Chondrocyte (in vitro differentiated cells): Measurements from ENCODE around the gene SUPT7L. TPM values are rescaled to one million over a fixed set of nuclear protein-coding genes. Genes with fewer than 3 reads are reported as not detected.

Experiments used
- DNase-seq: peaks from one replicate; pipeline ENCODE4 v3.0.0; 2021; ENCODE audit warnings: mixed read lengths, low spot score
- H3K27ac Mint-ChIP-seq: one replicate; pipeline ENCODE4 v1.8.0; 2021; ENCODE audit warnings: mild to moderate bottlenecking, moderate library complexity, mixed read lengths; ENCODE audit not compliant: unreplicated experiment
- H3K27me3 Mint-ChIP-seq: 2 replicates; pipeline ENCODE4 v1.8.0; 2021; ENCODE audit warnings: low read depth, mixed read lengths
- H3K36me3 Mint-ChIP-seq: 2 replicates; pipeline ENCODE4 v1.8.0; 2021; ENCODE audit warnings: low read depth, mixed read lengths
- H3K4me1 Mint-ChIP-seq: 2 replicates; pipeline ENCODE4 v1.8.0; 2021; ENCODE audit warnings: low read depth, mild to moderate bottlenecking, mixed read lengths
- H3K4me3 Mint-ChIP-seq: one replicate; pipeline ENCODE4 v1.8.0; 2021; ENCODE audit warnings: mild to moderate bottlenecking, moderate library complexity, mixed read lengths; ENCODE audit not compliant: unreplicated experiment
- H3K9me3 Mint-ChIP-seq: 2 replicates; pipeline ENCODE4 v1.8.0; 2021; ENCODE audit warnings: low read depth, mixed read lengths
- total RNA-seq: library from RNA; stranded (reverse); gene quantifications from 3 replicates; pipeline ENCODE4 v1.2.1, GENCODE V29; 2021
- TF ChIP-seq, protein P1 (sequence below): fragments of 200-600 bp; sonication (generic); IDR thresholded peaks from 2 replicates; pipeline ENCODE4 v1.5.0; 2021; ENCODE audit warnings: antibody characterized with exemption, mild to moderate bottlenecking, moderate library complexity

SUPT7L gene
- total RNA-seq, 1 donor from 2014 or later, result 30.7 TPM

DNA sequence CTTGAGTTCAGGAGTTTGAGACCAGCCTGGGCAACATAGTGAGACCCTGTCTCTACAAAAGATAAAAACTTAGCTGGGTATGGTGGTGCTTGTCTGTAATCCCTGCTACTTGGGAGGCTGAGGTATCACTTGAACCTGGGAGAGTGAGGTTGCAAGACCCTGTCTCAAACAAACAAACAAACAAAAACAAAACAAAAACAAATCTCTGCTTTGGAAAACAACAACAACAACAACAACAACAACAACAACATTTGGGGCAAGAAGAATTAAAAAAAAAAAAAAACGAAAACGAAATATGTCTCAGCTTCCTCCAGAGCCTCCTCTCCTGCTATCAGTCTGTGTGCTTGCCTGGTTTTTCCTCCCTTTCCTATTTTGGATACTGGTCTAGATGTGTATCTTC is 17.2 kb upstream of the SUPT7L start:
- Mint-ChIP-seq H3K27ac (peak overlapping the region; percentile 99), H3K27me3 (no peaks in the 10 kb centered on the region), H3K4me3 (no peak overlapping the region), H3K36me3 (peaks cover 21% of the 10 kb centered on the region), H3K9me3 (no peaks in the 10 kb centered on the region), H3K4me1 (peaks cover 35% of the 10 kb centered on the region)
- DNase-seq, result no peak
- TF ChIP-seq, protein P1, sequence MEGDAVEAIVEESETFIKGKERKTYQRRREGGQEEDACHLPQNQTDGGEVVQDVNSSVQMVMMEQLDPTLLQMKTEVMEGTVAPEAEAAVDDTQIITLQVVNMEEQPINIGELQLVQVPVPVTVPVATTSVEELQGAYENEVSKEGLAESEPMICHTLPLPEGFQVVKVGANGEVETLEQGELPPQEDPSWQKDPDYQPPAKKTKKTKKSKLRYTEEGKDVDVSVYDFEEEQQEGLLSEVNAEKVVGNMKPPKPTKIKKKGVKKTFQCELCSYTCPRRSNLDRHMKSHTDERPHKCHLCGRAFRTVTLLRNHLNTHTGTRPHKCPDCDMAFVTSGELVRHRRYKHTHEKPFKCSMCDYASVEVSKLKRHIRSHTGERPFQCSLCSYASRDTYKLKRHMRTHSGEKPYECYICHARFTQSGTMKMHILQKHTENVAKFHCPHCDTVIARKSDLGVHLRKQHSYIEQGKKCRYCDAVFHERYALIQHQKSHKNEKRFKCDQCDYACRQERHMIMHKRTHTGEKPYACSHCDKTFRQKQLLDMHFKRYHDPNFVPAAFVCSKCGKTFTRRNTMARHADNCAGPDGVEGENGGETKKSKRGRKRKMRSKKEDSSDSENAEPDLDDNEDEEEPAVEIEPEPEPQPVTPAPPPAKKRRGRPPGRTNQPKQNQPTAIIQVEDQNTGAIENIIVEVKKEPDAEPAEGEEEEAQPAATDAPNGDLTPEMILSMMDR, result no peak

- TF ChIP-seq, protein P1, result no peak
- no peak for DNase-seq
- Mint-ChIP-seq H3K4me1 (no peaks in the 10 kb centered on the region), H3K36me3 (peaks cover 25% of the 10 kb centered on the region), H3K4me3 (no peak overlapping the region), H3K27ac (no peak overlapping the region), H3K9me3 (no peaks in the 10 kb centered on the region), H3K27me3 (no peaks in the 10 kb centered on the region)
Measured at GRCh38 chr2:27672723-27673486, 9.5 kb upstream of the SUPT7L start.

- H3K4me1 Mint-ChIP-seq, result peaks cover 3% of the 10 kb centered on the region
- no peaks in the 10 kb centered on the region for H3K27me3 Mint-ChIP-seq
- DNase-seq, result no peak
- H3K4me3 Mint-ChIP-seq, result no peak overlapping the region
- no peaks in the 10 kb centered on the region for H3K9me3 Mint-ChIP-seq
- H3K36me3 Mint-ChIP-seq, result peaks cover 23% of the 10 kb centered on the region
- H3K27ac Mint-ChIP-seq, result no peak overlapping the region
- TF ChIP-seq, protein P1, result no peak
Measured at GRCh38 chr2:27671235-27671634, 7.8 kb upstream of the SUPT7L start.

DNA sequence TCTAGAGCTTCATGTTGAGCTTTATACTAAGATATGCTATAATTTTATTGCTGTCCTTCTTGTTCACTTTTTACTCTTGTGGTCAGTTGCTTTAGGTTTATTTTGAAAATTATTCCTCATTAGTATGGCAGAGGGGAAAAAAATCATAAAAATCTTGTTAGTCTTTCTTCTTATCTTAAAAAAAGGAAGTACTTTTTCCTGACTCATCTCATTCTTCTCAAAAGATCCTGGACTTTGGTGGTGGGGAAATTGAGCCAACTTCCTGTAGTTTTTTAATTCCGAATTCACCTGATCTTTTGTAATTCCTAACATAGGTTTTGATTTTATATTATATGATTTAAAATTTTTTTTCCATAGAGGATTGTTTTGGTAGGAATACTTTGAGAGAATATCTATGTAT is 4.0 kb upstream of the SUPT7L start:
- DNase-seq, result no peak
- Mint-ChIP-seq H3K36me3 (peaks cover 15% of the 10 kb centered on the region), H3K27ac (no peak overlapping the region), H3K9me3 (no peaks in the 10 kb centered on the region), H3K4me3 (no peak overlapping the region), H3K4me1 (peaks cover 28% of the 10 kb centered on the region), H3K27me3 (no peaks in the 10 kb centered on the region)
- TF ChIP-seq, protein P1, result no peak

DNA sequence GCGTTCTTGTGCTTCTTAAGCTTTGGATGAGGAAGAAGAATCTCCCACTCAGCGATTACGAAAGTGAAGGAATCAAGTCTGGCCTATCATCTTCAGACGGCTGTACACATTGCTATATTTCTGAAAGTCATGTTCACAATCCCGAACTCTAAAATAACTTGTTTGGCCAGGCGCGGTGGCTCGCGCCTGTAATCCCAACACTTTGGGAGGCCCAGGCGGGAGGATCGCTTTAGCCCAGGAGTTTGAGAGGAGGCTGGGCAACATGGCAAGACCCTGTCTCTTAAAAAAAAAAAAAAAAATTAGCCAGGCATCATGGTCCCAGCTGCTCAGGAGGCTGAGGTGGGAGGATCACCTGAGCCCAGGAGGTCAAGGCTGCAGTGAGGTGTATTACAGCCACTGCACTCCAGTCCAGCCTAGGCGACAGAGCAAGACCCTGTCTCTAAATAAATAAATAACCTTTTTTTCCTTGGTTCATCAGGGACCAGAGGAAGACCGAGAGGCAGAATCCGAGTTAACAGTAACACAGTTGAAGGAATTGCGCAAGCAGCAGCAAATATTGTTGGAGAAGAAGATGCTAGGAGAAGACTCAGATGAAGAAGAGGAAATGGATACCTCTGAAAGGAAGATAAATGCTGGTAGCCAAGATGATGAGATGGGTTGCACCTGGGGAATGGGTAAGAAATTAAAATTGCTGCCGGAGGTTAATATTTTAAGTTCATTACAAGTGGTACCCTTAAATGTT is 1.4 kb upstream of the SUPT7L start:
- Mint-ChIP-seq H3K27ac (peak overlapping the region; percentile 100), H3K4me1 (peaks cover 40% of the 10 kb centered on the region), H3K36me3 (peaks cover 23% of the 10 kb centered on the region), H3K4me3 (peak overlapping the region; percentile 88), H3K9me3 (no peaks in the 10 kb centered on the region), H3K27me3 (no peaks in the 10 kb centered on the region)
- TF ChIP-seq, protein P1, result no peak
- DNase-seq, result no peak
